SU-DHL-6 (cell line): ENCODE results near the gene NDUFA5.

Experiments
- CTCF ChIP-seq: fragments of 200-600 bp; sonication (generic); IDR thresholded peaks from one replicate; pipeline ENCODE4 v1.5.1; 2017; ENCODE audit warnings: antibody characterized with exemption, mild to moderate bottlenecking, low read length, moderate library complexity; ENCODE audit not compliant: insufficient read depth, poor library complexity, severe bottlenecking
- EZH2phosphoT487 ChIP-seq: fragments of 200-600 bp; sonication (generic), shearing (Covaris generic); conservative IDR thresholded peaks from 2 replicates; pipeline ENCODE4 v1.6.1; 2018; ENCODE audit warnings: mild to moderate bottlenecking, antibody characterized with exemption, low read length, moderate library complexity, mixed read lengths

- TF ChIP-seq CTCF (no peak), EZH2phosphoT487 (no peak)
Measured at GRCh38 chr7:123588376-123588775, 30.8 kb upstream of the NDUFA5 start.
